HCT116 (cell line): Measurements from ENCODE around the gene SNED1.
A peak's percentile ranks its signal among the peaks of the same experiment; 100 is the strongest.

Experiments used
- CBX3 ChIP-seq: IDR thresholded peaks from 2 replicates; pipeline ENCODE4 v1.6.1; 2012; ENCODE audit warnings: low read depth
- CTCF ChIP-seq, 3 experiments: fragments of 200-600 bp in 1 of 3; sonication (generic) in 1 of 3; IDR thresholded peaks in 2 of 3; conservative IDR thresholded peaks in 1 of 3; 2 replicates each; pipeline ENCODE4 v1.5.1; 2012 to 2017; ENCODE audit warnings: low read depth in 2 of 3, low read length in 2 of 3, antibody characterized with exemption in 1 of 3, borderline replicate concordance in 1 of 3, control low read depth in 1 of 3, mild to moderate bottlenecking in 1 of 3, mixed read lengths in 1 of 3, mixed run types in 1 of 3, moderate library complexity in 1 of 3; ENCODE audit not compliant: insufficient read depth in 1 of 3
- EZH2 ChIP-seq: fragments of 200-600 bp; sonication (generic); IDR thresholded peaks from 2 replicates; pipeline ENCODE4 v1.6.1; 2017; ENCODE audit warnings: antibody characterized with exemption, mixed run types
- EZH2phosphoT487 ChIP-seq: fragments of 200-600 bp; IDR thresholded peaks from 2 replicates; pipeline ENCODE4 v1.6.1; 2018; ENCODE audit warnings: antibody characterized with exemption, borderline replicate concordance
- POLR2A ChIP-seq: IDR thresholded peaks from 2 replicates; pipeline ENCODE4 v1.7.0; 2011; ENCODE audit warnings: borderline replicate concordance; ENCODE audit not compliant: insufficient read depth, insufficient read length; ENCODE audit errors: extremely low read depth
- ZFX ChIP-seq: fragments of 450-650 bp; IDR thresholded peaks from 2 replicates; pipeline ENCODE4 v1.6.1; 2017
- TF ChIP-seq, protein P1 (sequence below): IDR thresholded peaks from 2 replicates; pipeline ENCODE4 v1.6.1; 2012
- TF ChIP-seq, protein P2 (sequence below): IDR thresholded peaks from 2 replicates; pipeline ENCODE4 v1.6.1; 2012; ENCODE audit warnings: low read depth

GRCh38 chr2:241025639-241026038 is 27.2 kb downstream of the SNED1 start:
- TF ChIP-seq, protein P1, sequence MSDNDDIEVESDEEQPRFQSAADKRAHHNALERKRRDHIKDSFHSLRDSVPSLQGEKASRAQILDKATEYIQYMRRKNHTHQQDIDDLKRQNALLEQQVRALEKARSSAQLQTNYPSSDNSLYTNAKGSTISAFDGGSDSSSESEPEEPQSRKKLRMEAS, result no peak
- TF ChIP-seq ZFX, result no peak
- TF ChIP-seq CTCF (IDR thresholded peaks at IDR 0.05 in 2 of 3, conservative IDR thresholded peaks at IDR 0.05 in 1 of 3; ENCODE audit: borderline replicate concordance in 1 of 3, insufficient read depth in 1 of 3, low read depth in 2 of 3, low read length in 2 of 3), result no peak
- no peak for TF ChIP-seq POLR2A
- TF ChIP-seq EZH2phosphoT487, result no peak
- peak; percentile 96 for TF ChIP-seq CBX3
- TF ChIP-seq EZH2, result no peak
- TF ChIP-seq, protein P2, sequence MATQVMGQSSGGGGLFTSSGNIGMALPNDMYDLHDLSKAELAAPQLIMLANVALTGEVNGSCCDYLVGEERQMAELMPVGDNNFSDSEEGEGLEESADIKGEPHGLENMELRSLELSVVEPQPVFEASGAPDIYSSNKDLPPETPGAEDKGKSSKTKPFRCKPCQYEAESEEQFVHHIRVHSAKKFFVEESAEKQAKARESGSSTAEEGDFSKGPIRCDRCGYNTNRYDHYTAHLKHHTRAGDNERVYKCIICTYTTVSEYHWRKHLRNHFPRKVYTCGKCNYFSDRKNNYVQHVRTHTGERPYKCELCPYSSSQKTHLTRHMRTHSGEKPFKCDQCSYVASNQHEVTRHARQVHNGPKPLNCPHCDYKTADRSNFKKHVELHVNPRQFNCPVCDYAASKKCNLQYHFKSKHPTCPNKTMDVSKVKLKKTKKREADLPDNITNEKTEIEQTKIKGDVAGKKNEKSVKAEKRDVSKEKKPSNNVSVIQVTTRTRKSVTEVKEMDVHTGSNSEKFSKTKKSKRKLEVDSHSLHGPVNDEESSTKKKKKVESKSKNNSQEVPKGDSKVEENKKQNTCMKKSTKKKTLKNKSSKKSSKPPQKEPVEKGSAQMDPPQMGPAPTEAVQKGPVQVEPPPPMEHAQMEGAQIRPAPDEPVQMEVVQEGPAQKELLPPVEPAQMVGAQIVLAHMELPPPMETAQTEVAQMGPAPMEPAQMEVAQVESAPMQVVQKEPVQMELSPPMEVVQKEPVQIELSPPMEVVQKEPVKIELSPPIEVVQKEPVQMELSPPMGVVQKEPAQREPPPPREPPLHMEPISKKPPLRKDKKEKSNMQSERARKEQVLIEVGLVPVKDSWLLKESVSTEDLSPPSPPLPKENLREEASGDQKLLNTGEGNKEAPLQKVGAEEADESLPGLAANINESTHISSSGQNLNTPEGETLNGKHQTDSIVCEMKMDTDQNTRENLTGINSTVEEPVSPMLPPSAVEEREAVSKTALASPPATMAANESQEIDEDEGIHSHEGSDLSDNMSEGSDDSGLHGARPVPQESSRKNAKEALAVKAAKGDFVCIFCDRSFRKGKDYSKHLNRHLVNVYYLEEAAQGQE, result no peak
